ENCODE results near the gene ZNF320. TPM values are rescaled to one million over a fixed set of nuclear protein-coding genes. Genes with fewer than 3 reads are reported as not detected.
"Not testable (repeated sequence)": the region's sequence is repeated elsewhere in the genome, so short reads cannot be mapped to it uniquely, and the experiment has no call there.

The ZNF320 gene
- total RNA-seq, 1 experiment from 2014 or later: 12.2 TPM

- CTCF ChIA-PET: no interaction called here
These were observed 7.5 kb downstream of the ZNF320 start for GRCh38 chr19:52889931-52890330.

GRCh38 chr19:52889076-52889475, 8.4 kb downstream of the ZNF320 start:
- POLR2A ChIA-PET (ENCODE audit: low non-redundant PET): no interaction called here
- CTCF ChIA-PET: no interaction called here
- H3K36me3 ChIP-seq (ENCODE audit: insufficient read depth, low read length, poor library complexity, severe bottlenecking): peaks cover 31% of the 10 kb centered on the region
- TF ChIP-seq CTCF (conservative IDR thresholded peaks at IDR 0.05; ENCODE audit: low read depth, low read length): no peak
- no peak for TF ChIP-seq EZH2 (IDR thresholded peaks at IDR 0.05; ENCODE audit: borderline replicate concordance, low read depth, low read length, poor library complexity, severe bottlenecking)
- H3K4me3 ChIP-seq (ENCODE audit: low read depth, low read length, poor library complexity, severe bottlenecking): no peak overlapping the region
- H3K4me1 ChIP-seq (ENCODE audit: insufficient read depth, low read length, poor library complexity, severe bottlenecking): no peaks in the 10 kb centered on the region
- peak; percentile 47 for DNase-seq (ENCODE audit: low spot score)
- H3K27me3 ChIP-seq (replicated peaks; ENCODE audit: insufficient read depth, low read depth, low read length, poor library complexity): no peaks in the 10 kb centered on the region
- peaks cover 10% of the 10 kb centered on the region for H3K9me3 ChIP-seq (ENCODE audit: low read depth, low read length, poor library complexity, severe bottlenecking)
- intact Hi-C loops (cut with micrococcal nuclease; ENCODE audit: unreplicated experiment): no loop called here
- BruUV-seq (replicated peaks): no TSS peak
- no peak overlapping the region for H3K27ac ChIP-seq (ENCODE audit: low read depth, low read length, poor library complexity, severe bottlenecking)

More at GRCh38 chr19:52889931-52890330, 7.5 kb downstream of the ZNF320 start:
- Histone ChIP-seq H3K27ac (ENCODE audit: low read depth, low read length, poor library complexity, severe bottlenecking) (peak overlapping the region; percentile 30), H3K4me3 (ENCODE audit: low read depth, low read length, poor library complexity, severe bottlenecking) (no peak overlapping the region), H3K9me3 (ENCODE audit: low read depth, low read length, poor library complexity, severe bottlenecking) (peaks cover 3% of the 10 kb centered on the region), H3K36me3 (ENCODE audit: insufficient read depth, low read length, poor library complexity, severe bottlenecking) (peaks cover 23% of the 10 kb centered on the region), H3K27me3 (replicated peaks; ENCODE audit: insufficient read depth, low read depth, low read length, poor library complexity) (no peaks in the 10 kb centered on the region), H3K4me1 (ENCODE audit: insufficient read depth, low read length, poor library complexity, severe bottlenecking) (no peaks in the 10 kb centered on the region)
- no TSS peak for BruUV-seq (replicated peaks)
- POLR2A ChIA-PET (ENCODE audit: low non-redundant PET): no interaction called here
- TF ChIP-seq EZH2 (IDR thresholded peaks at IDR 0.05; ENCODE audit: borderline replicate concordance, low read depth, low read length, poor library complexity, severe bottlenecking): no peak
- no peak for TF ChIP-seq CTCF (conservative IDR thresholded peaks at IDR 0.05; ENCODE audit: low read depth, low read length)
- no peak for DNase-seq (ENCODE audit: low spot score)
- intact Hi-C loops (cut with micrococcal nuclease; ENCODE audit: unreplicated experiment): no loop called here

GRCh38 chr19:52880895-52881389, 16.5 kb downstream of the ZNF320 start:
- ChIA-PET POLR2A (ENCODE audit: low non-redundant PET) (no interaction called here), CTCF (no interaction called here)
- Histone ChIP-seq H3K27ac (ENCODE audit: low read depth, low read length, poor library complexity, severe bottlenecking) (no peak overlapping the region), H3K4me1 (ENCODE audit: insufficient read depth, low read length, poor library complexity, severe bottlenecking) (no peaks in the 10 kb centered on the region), H3K36me3 (ENCODE audit: insufficient read depth, low read length, poor library complexity, severe bottlenecking) (peaks cover 67% of the 10 kb centered on the region), H3K9me3 (ENCODE audit: low read depth, low read length, poor library complexity, severe bottlenecking) (peaks cover 62% of the 10 kb centered on the region), H3K4me3 (ENCODE audit: low read depth, low read length, poor library complexity, severe bottlenecking) (no peak overlapping the region), H3K27me3 (replicated peaks; ENCODE audit: insufficient read depth, low read depth, low read length, poor library complexity) (no peaks in the 10 kb centered on the region)
- TF ChIP-seq CTCF (conservative IDR thresholded peaks at IDR 0.05; ENCODE audit: low read depth, low read length) (no peak), EZH2 (IDR thresholded peaks at IDR 0.05; ENCODE audit: borderline replicate concordance, low read depth, low read length, poor library complexity, severe bottlenecking) (no peak)
- BruUV-seq (replicated peaks): no TSS peak
- DNase-seq (ENCODE audit: low spot score): no peak
- intact Hi-C loops (cut with micrococcal nuclease; ENCODE audit: unreplicated experiment): no loop called here

GRCh38 chr19:52872996-52873395, 24.4 kb downstream of the ZNF320 start:
- H3K27ac ChIP-seq (ENCODE audit: low read depth, low read length, poor library complexity, severe bottlenecking); H3K4me3 ChIP-seq (ENCODE audit: low read depth, low read length, poor library complexity, severe bottlenecking); H3K36me3 ChIP-seq (ENCODE audit: insufficient read depth, low read length, poor library complexity, severe bottlenecking); H3K4me1 ChIP-seq (ENCODE audit: insufficient read depth, low read length, poor library complexity, severe bottlenecking); POLR2A ChIA-PET (ENCODE audit: low non-redundant PET); BruUV-seq (replicated peaks); intact Hi-C loops (cut with micrococcal nuclease; ENCODE audit: unreplicated experiment); H3K9me3 ChIP-seq (ENCODE audit: low read depth, low read length, poor library complexity, severe bottlenecking); DNase-seq (ENCODE audit: low spot score); CTCF ChIA-PET; H3K27me3 ChIP-seq (replicated peaks; ENCODE audit: insufficient read depth, low read depth, low read length, poor library complexity): not testable (repeated sequence)

Measured in A673 (cell line).